ENCODE results near the gene ABHD11.
"Not testable (repeated sequence)": the region's sequence is repeated elsewhere in the genome, so short reads cannot be mapped to it uniquely, and the experiment has no call there.

Gene ABHD11

DNA sequence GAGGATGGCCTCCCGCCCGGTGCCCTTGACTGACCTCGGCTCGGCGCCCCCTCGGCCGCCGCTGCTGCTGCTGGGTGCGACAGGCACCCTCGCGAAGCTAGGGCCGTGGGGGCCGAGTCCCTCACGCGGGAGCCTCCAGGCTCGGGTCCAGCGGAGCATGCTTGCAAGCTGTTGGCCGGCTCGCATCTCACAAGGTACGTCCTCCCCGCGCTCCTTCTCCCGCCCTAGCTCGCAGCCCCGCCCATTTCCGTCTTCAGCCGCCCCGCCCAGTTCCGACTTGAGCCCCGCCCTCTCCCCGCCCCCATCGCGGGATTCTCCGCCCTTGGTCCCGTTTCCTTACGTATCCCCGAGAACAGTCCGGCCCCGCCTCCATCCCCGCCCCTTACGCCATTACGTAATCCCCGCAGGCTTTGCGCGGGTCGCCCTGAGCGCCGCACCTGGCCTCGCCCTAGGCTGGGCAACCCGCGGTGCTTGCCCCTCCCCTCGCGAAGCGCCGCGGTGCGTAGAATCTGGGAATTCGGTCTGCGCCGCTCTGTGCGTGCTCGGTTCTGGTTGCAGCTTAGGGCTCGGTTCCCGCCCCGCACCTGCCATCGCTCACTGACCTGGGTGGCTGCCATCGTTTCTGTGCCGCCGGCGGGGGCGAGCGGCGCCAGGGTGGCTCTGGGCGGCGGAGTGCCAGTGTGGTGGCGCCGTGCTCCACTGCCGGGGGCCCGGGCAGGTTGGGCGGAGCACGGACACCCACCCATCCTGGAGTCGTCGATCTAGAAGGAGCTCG lies at the start of gene ABHD11:
TSS of gene ABHD11 (minus strand) at position 191 of the 775 bp plus-strand sequence. CDS start at position 159, 32 bp downstream.
- peak; percentile 90 to 99 for DNase-seq (ENCODE audit: low read depth in 1 of 2, low spot score in 1 of 2)
- in situ Hi-C loops (cut with HindIII; ENCODE audit: low pct_unique_long_range_greater_than_20kb, low sequenced_read_pairs) = no loop called here
- TF ChIP-seq JUND (IDR thresholded peaks at IDR 0.05; ENCODE audit: low read depth) = no peak

DNA sequence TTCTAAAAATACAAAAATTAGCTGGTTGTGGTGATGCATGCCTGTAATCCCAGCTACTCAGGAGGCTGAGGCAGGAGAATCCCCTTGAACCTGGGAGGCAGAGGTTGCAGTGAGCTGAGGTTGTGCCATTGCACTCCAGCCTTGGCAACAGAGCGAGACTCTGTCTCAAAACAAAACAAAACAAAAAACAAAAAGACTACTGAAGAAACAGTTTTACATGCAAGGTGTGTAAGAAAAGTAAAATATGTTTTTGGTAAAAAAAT lies 49.1 kb upstream of the ABHD11 start:
- DNase-seq (ENCODE audit: low read depth in 1 of 2, low spot score in 1 of 2); in situ Hi-C loops (cut with HindIII; ENCODE audit: low pct_unique_long_range_greater_than_20kb, low sequenced_read_pairs): not testable (repeated sequence)

DNA sequence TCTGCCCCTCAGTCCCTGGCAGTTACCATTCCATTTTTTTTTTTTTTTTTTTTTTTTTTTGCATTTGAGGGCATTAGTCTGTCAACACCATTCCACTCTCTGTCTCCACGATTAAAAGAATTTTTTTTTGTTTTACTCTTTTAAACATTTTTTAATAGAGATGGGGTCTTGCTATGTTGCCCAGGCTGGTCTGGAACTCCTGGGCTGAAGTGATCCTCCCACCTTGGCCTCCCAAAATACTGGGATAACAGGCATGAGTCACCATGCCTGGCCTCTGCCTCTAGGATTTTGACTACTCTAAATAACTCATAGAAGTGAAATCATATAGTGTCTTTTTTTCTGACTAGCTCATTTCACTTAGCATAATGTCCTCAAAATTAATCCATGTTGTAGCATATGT lies 48.0 kb upstream of the ABHD11 start:
- in situ Hi-C loops (cut with HindIII; ENCODE audit: low pct_unique_long_range_greater_than_20kb, low sequenced_read_pairs) = no loop called here
- no peak for TF ChIP-seq JUND (IDR thresholded peaks at IDR 0.05; ENCODE audit: low read depth)
- no peak for DNase-seq (ENCODE audit: low read depth in 1 of 2, low spot score in 1 of 2)

DNA sequence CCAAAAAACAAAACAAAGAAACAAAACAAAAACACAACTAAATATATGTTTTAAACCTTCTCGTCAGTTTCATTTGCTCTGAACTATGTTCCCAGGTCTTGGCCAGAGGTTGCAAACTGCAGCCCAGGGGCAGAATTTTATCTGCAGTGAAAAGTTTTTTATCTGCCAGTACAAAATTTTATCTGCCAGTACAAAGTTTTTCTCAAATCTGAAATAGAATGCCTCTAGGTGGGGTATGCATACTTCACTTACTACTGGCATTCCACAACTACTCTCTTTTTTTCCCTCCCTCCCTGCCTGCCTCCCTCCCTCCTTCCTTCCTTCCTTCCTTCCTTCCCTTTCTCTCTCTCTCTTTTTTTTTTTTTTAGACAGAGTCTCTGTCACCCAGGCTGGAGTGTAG lies 40.9 kb upstream of the ABHD11 start:
- in situ Hi-C loops (cut with HindIII; ENCODE audit: low pct_unique_long_range_greater_than_20kb, low sequenced_read_pairs) = no loop called here
- no peak for TF ChIP-seq JUND (IDR thresholded peaks at IDR 0.05; ENCODE audit: low read depth)
- DNase-seq (ENCODE audit: low read depth in 1 of 2, low spot score in 1 of 2) = no peak

DNA sequence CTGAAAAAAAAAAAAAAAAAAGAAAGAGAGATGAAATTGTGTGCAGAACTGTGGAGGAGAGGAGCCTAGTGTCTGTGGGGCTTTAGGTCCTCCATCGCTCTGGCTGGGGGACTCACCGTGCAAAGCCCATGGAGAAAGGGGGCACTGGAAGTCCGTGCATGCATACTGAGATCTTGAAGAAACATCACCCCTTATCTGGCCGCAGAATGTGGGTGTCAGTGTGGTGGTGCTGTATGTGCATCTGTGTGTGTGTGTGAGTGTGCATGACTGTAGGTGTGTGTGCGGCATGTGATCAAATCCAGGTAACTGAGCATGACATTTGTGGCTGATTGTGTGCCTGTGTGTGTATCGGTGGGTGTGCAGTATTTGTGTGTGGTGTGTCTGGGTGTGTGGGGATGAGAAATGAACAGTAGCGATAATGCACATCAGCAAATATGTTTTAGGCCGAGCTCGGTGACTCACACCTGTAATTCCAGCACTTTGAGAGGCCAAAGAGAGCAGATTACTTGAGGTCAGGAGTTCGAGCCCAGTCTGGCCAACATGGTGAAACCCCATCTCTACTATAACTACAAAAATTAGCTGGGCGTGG lies 40.3 kb upstream of the ABHD11 start:
- no peak for TF ChIP-seq JUND (IDR thresholded peaks at IDR 0.05; ENCODE audit: low read depth)
- no peak for DNase-seq (ENCODE audit: low read depth in 1 of 2, low spot score in 1 of 2)
- in situ Hi-C loops (cut with HindIII; ENCODE audit: low pct_unique_long_range_greater_than_20kb, low sequenced_read_pairs) = no loop called here

DNA sequence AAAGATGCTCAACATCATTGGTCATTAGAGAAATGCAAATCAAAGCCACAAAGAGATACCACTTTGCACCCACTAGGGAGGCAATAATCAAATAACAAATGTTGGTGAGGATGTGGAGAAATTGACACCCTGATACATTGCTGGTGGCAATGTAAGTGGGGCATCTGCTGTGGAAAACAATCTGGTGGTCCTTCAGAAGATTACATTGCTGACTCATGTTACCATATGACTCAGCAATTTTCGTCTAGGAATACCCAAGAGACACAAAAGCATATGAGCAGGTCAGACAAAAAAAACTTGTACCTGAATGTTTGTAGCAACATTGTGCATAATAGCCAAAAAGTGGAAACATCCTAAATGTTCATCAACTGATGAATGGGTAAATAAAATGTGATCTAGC lies 36.3 kb upstream of the ABHD11 start:
- in situ Hi-C loops (cut with HindIII; ENCODE audit: low pct_unique_long_range_greater_than_20kb, low sequenced_read_pairs) = no loop called here
- DNase-seq (ENCODE audit: low read depth in 1 of 2, low spot score in 1 of 2) = no peak

DNA sequence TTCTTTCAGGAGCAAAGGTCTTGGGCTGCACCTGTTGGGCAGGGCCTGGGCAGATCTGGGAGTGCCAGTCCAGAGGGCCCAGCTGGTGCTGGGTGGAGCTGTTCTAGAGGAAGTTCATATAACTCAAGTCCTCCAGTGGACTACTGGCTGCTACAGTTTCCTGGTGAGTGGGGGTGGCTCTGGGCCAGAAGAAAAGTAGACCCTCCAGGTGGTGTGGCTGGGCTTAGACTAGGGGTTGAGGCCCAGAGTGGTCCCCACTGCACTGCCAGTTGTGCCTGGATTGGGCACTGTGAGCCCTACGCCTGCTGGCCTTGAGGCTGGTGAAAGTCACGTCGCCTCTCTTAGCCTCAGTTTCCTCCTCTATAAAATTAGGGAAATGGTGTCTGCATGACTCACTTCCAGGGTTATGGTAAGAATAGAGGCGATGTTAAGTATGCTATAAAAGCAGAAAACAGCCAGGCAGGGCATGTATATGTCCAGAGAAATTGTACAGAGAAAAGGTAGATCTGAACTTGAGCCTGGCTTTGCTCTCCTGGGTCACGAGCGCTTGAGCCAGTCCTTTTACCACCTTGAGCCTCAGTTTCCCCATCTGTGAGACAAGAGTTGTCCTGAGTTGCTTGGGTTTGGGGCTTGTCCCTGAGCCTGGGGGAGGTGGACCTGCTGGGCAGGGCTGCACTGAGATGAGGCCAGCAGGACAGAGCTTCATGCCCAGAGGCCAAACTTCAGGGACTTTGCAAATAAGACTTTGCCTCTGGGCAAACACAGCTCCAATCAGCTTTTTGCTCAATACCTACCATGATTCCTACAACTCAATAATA lies 35.3 kb upstream of the ABHD11 start:
- no peak for DNase-seq (ENCODE audit: low read depth in 1 of 2, low spot score in 1 of 2)
- in situ Hi-C loops (cut with HindIII; ENCODE audit: low pct_unique_long_range_greater_than_20kb, low sequenced_read_pairs) = no loop called here
- TF ChIP-seq JUND (IDR thresholded peaks at IDR 0.05; ENCODE audit: low read depth) = no peak

More for the DNA sequence above, 36.3 kb upstream of the ABHD11 start:
- no peak for TF ChIP-seq JUND (IDR thresholded peaks at IDR 0.05; ENCODE audit: low read depth)

DNA sequence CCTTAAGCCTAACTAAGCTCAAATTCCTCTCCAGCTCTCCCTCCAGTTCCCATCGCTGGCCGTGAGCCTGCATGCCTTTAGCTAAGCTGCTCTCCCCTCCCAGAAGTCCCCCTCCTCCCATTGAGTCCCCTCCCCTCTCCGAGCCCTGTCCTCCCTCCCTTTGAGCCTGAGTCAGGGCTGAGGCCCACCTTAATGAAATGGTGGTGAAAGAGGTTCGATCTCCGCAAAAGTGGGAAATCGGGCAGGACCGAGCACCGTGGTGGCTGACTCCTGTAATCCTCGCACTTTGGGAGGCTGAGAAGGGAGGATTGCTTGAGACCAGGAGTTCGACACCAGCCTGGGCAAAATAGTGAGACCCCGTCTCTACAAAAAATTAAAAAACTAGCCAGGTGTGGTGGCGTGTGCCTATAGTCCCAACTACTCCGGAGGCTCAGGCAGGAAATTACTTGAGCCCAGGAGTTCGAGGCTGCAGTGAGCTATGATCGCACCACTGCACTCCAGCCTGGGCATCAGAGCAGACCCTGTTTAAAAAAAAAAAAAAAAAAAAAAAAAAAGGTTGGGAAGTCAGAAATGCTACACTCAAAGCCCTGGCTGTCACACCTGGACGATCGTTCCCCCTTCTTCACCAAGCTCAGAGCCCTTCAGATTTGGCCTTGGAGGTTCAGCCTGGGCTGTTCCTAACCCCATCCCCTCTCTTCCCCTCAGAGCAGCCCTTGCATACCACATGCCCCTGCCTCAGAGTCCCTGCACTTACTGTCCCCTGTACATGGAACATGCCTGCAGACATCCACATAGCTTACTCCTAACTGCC lies 32.5 kb upstream of the ABHD11 start:
- TF ChIP-seq JUND (IDR thresholded peaks at IDR 0.05; ENCODE audit: low read depth) = no peak
- no peak for DNase-seq (ENCODE audit: low read depth in 1 of 2, low spot score in 1 of 2)
- in situ Hi-C loops (cut with HindIII; ENCODE audit: low pct_unique_long_range_greater_than_20kb, low sequenced_read_pairs) = no loop called here

- peak; percentile 91 to 100 for DNase-seq (ENCODE audit: low read depth in 1 of 2, low spot score in 1 of 2)
- in situ Hi-C loops (cut with HindIII; ENCODE audit: low pct_unique_long_range_greater_than_20kb, low sequenced_read_pairs) = no loop called here
- TF ChIP-seq JUND (IDR thresholded peaks at IDR 0.05; ENCODE audit: low read depth) = no peak
Measured at GRCh38 chr7:73770002-73770859, 31.6 kb upstream of the ABHD11 start, which contains the start of gene CLDN3. TSS of gene CLDN3 (minus strand) at chr7:73770270. CDS start at chr7:73770049, 221 bp downstream.

GRCh38 chr7:73769481-73770001 lies 30.9 kb upstream of the ABHD11 start:
- TF ChIP-seq JUND (IDR thresholded peaks at IDR 0.05; ENCODE audit: low read depth) = no peak
- no peak for DNase-seq (ENCODE audit: low read depth in 1 of 2, low spot score in 1 of 2)
- in situ Hi-C loops (cut with HindIII; ENCODE audit: low pct_unique_long_range_greater_than_20kb, low sequenced_read_pairs) = no loop called here
